ENCODE measurements around the gene BLOC1S1.

The BLOC1S1 gene

DNA sequence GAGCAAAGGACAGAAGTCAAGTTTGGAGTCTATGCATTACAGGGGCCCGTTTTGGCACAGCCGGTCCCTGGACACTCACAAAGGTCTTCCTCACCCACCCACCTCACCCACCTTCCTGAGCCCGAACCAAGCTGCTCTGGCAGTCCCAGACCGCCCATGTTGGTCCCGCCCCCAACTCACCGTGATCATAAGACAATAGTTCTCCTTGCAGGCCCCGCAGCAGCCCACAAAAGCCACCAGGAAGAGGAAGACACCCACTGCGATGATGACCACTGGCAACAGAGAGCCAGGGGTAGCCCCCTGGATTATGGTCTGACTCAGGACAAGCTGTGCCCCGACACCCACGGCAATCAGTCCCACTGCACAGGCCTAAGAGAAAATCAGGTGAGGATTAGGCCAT lies 11.1 kb downstream of the BLOC1S1 start:
- DNase-seq (ENCODE audit: extremely low read depth in 1 of 2, low read depth in 1 of 2): no peak

DNA sequence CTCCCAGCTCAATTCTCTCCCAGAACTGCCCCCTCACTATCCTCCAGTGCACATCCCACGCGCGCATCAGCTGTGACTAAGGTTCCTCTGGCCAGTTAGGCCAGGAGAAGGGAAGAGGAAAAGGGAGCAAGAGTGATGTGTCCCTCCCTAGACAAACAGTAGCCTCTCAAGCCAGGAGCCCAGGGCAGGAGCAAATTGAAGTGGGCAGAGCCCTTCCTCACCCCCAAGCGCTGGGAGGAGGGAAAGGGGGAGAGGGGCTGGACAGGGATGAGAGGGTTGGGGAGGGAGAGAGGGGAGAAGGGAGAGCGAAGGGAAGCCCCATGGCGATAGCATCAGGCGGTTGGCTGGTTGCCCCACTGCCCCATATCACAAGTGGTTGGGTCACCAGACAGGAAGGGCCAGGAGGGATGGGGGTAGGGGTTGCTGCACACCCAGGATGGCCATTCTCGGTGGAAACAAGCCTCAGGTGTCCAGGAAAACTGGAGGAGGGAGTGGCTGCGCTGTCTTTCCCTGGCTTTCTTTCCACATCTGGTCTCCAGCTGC lies 11.9 kb downstream of the BLOC1S1 start:
- no peak for DNase-seq (ENCODE audit: extremely low read depth in 1 of 2, low read depth in 1 of 2)

DNA sequence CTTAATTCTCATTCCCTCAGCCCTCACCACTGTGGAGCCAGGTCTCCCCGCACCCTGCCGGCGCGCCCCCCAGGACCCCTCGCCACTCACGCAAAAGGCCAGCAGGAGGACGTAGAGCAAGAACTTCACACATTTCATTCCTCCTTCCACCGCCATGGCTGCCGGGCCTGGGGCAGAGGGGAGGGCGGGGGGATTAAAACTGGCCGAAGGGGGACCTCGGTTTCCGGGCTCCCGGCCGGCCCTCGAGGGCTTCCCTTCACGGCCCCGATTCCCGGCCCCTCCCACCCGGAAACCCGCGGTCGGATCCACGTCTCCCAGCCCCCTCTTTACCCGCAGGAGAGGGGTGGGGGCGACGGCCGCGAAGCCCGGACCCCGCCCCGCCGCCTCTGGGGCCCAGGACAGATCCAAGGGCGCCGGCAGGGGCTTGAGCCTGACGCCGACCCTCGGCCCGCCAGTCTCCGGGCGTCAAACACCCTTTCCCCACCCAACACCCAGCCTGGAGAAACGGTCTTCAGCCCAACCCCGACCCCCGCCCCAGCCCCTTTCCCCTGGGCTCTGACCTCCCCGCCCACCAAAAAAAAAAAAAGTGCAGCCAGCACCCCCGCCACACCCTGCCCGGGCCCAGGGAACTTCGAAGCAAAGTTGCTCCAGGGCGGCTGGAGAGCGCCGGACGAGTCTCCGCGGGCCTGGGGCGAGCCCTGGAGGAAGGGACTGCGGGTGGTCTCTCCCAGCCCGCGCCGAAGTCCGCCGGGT lies 12.5 kb downstream of the BLOC1S1 start:
- DNase-seq (ENCODE audit: extremely low read depth in 1 of 2, low read depth in 1 of 2): no peak

DNA sequence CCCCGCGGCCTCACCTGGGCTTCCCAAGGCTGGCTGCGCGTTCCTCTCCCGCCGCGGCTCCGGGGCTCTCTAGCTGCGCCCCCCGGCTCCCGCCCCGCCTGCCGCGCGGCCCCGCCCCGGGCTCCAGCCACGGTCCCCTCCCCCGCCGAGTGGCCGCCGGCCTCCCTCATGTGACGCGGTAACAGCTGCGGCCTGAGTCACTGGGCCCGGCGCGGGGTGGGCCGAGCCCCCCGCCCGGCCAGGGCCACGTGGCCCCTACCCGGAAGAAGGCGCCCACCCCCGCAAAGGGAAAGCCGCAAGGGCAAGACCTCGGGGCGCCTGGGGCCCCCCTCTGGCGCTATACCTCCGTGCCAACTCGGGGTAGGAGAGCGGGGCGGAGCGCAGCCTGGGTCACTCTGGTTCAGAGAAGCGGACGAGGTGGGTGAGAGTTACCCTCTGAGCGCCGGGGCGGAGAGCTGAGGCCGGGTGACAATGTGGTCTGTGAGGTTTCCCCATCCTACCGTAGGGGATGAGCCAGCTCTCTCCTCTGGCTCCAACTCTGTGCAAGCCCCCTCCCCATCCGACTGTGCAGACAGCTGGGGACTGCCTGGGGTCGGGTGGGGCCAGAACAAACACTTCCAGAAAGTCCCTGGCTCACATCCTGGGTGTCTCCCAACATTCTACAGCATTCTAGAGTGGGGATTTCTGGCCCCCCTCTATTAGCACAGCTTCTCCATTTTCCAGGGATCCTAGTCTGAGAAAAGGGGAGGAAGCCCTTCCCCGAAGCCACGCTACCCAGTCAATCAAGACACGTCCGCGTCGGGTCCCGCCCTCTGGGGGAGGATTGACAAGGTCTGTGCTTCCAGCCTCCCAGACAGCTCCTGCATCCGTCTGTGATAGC lies 13.3 kb downstream of the BLOC1S1 start, which contains the start of gene CD63:
TSS of gene CD63 (minus strand) at position 71 of the 880 bp plus-strand sequence. CDS start 668 bp downstream, outside the sequence.
- peak; percentile 75 to 82 for DNase-seq (ENCODE audit: extremely low read depth in 1 of 2, low read depth in 1 of 2)

DNA sequence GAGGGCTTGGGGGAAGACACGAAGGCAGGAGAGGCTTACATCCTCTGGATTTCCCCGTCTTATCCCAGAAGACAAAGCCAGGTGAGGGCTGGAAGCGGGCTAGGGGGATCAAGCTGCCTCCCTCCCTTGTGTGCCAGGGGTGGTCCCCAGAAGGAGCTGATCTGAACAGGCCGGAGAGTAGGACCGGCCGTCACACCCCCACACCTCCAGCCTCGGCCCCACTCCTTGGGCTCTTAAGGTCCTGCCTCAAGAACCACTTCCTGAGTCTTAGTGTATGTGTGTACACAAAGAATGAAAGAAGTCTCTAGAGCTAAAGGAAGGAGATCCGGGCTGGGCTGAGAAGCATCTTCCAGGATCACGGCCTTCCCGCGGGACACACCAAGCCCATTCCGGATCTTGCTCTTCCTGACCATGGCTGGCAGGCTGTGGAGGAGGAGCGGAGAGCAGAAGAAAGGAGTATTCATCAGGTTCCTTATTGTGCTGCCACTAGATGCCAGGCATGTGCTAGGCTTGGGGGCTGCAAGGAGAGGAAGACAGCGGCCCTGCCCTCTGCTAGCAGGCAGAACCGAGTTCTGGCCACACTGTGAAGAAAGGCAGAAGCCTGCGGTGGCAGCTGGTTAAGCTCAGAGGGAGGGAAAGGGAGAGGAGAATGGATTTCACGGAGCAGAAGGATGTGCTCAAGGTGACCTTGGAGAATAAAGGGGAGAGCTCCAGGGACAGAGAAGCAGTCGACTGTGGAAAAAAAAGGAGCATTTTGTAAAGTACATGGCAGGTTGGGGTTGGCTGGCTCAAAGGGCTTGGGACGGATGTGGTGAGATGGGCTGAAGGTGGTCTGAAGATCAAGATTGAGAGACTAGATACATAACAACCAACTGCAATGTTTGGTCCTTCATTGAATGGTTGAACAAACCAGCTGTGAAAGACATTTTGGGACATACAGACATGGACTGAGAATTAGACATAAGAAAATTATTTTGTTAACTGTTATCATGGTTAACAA lies 14.3 kb downstream of the BLOC1S1 start:
- no peak for DNase-seq (ENCODE audit: extremely low read depth in 1 of 2, low read depth in 1 of 2)

DNA sequence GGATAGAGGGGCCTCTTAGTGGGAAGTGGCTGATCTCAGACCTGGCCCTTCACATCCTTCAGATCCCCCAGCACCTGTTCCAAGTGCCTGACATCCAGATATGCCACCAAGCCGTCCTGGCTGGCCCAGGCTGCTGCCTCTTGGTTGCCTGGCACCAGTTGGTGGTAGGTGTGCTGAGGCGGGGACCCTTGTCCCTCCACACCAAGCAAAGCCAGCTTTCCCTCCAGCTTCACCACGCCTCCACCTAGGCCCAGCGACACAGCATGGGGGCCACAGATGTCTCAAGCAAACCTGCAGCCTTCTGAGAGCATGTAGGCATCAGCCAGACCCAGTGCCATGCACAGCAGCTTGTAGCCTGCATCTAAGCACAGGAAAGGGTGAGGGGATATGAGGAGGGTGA lies 16.4 kb downstream of the BLOC1S1 start:
- no peak for DNase-seq (ENCODE audit: extremely low read depth in 1 of 2, low read depth in 1 of 2)

DNA sequence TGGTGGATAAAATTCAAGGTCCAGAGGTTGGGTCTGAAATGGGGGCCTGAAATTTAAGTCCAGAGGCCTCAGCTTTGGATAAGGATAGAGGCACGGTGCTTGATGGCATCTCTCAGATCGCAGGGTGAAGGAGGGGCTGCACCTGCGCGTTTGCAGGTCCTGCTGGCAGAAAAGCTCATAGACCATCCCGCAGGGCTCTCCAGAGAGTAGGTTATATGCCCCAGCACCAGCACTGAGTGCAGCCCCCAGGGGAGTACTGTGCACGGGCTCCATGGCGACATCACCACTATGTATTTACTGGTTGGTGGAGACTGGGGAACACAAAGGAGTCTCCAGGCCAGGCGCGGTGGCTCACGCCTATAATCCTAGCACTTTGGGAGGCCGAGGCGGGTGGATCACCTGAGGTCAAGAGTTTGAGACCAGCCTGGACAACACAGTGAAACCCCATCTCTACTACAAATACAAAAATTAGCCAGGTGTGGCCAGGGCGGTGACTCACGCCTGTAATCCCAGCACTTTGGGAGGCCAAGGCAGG lies 17.2 kb downstream of the BLOC1S1 start:
- no peak for DNase-seq (ENCODE audit: extremely low read depth in 1 of 2, low read depth in 1 of 2)

DNA sequence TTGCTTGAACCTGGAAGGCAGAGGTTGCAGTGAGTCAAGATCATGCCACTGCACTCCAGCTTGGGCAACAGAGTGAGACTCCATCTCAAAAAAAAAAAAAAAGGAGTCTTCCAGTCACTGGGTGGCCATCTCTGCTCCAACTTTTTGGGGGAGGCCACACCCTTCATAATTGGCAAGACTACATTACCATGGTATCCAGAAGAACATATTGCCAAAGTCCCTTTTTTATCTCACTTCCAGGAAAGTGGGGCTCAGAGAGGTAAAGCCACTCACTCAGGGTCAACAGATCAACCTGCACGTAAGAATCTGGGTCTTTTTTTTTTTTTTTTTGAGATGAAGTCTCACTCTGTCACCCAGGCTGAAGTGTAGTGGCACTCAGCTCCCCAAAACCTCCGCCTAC lies 18.0 kb downstream of the BLOC1S1 start:
- no peak for DNase-seq (ENCODE audit: extremely low read depth in 1 of 2, low read depth in 1 of 2)

DNA sequence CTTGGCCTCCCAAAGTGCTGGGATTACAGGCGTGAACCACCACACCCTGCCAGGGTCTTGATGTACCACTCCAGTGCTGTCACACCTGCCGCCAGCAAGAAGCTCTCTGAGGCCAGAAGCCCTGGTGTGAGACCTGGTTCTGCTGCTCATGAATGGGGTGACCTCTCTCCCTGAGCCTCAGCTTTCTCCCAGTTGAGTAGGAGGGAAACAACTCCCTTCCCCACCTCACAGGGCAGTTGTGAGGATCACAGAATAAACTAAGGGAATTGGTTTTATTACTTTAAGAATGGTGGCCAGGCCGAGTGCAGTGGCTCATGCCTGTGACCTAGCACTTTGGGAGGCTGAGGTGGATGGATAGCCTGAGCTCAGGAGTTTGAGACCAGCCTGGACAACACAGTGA lies 18.7 kb downstream of the BLOC1S1 start:
- no peak for DNase-seq (ENCODE audit: extremely low read depth in 1 of 2, low read depth in 1 of 2)

DNA sequence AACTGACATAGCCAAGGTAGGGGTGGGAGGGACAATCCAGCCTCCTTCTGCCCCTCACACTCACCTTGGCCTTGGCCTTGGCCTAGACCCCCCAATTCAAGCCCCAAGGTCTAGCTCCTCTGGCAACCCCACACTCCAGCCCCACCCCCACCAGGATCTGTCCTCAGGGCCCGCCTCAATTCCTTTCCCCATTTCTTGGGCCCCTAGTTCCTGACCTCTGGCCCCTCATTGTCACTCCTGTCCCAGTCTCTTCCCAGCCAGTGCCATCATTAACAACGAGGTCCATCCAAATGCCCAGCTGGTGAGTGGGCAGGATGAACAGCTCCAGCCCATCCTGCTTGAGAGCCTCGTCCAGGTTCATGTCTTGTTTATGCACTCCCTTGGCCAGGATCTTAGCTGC lies 20.2 kb downstream of the BLOC1S1 start:
- DNase-seq (ENCODE audit: extremely low read depth in 1 of 2, low read depth in 1 of 2): no peak

DNA sequence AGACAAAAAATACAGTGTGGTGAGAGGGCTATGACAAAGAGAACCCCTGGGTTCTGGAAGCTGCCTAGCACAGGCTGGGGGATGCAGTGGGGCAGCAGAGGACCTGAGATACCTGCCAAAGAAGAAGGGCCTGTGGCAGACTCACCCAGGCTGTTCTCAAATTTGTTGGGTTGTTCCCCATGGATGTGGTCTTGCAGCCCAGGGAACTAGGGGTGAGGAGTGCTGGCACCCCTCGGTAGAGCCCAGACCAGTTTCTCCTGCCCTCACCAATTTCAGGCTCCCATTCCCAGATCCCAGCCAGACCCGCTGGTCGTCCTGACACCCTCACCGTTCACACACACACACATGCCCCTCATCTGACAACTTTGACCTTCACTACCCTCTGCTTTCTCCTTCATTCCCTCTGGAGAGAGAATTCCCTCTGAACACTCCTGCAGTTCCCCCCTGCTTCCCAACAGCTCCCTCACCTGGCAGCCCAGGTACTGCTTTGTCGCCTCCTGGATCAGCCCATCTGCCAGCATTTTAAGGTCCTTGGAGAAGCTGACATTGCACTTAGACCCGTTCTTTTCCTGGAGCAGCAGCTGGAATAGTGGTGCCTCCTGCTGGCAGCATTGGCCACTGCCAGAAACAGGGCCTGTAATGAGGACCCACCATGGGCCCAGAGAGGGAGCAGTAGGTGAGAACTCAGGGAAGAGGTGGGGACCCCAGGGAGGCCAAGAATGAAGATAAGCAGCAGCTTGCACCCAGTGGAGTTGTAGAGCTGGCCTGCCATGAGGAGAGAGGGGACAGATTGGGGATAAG lies 21.1 kb downstream of the BLOC1S1 start:
- peak; percentile 24 to 46 for DNase-seq (ENCODE audit: extremely low read depth in 1 of 2, low read depth in 1 of 2)

DNA sequence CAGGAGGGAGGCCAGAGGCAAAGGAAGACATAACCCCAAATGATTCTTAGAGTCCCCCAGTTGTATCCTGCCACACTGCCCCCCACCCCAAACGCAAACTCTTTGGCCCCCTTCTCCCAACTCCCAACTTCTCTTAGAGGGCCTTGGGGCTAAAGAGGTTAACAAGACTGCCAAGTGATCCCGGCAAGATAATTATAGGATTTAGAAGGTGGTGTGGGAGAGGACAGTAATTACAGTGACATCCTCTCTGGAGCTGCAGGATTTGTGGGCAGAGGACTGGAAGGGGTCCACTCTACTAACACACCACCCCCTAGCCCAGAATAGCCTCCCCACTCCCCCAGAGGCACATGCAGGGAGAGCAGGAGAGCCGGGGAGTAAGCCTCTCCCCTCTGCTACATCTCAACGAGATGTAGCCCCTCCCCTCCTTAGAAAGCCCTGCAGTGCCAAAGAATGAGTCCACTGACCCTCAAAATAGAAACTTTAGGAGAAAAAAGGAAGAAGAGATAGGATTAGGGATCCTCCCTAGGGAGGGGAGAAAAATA lies 21.8 kb downstream of the BLOC1S1 start:
- DNase-seq (ENCODE audit: extremely low read depth in 1 of 2, low read depth in 1 of 2): no peak

DNA sequence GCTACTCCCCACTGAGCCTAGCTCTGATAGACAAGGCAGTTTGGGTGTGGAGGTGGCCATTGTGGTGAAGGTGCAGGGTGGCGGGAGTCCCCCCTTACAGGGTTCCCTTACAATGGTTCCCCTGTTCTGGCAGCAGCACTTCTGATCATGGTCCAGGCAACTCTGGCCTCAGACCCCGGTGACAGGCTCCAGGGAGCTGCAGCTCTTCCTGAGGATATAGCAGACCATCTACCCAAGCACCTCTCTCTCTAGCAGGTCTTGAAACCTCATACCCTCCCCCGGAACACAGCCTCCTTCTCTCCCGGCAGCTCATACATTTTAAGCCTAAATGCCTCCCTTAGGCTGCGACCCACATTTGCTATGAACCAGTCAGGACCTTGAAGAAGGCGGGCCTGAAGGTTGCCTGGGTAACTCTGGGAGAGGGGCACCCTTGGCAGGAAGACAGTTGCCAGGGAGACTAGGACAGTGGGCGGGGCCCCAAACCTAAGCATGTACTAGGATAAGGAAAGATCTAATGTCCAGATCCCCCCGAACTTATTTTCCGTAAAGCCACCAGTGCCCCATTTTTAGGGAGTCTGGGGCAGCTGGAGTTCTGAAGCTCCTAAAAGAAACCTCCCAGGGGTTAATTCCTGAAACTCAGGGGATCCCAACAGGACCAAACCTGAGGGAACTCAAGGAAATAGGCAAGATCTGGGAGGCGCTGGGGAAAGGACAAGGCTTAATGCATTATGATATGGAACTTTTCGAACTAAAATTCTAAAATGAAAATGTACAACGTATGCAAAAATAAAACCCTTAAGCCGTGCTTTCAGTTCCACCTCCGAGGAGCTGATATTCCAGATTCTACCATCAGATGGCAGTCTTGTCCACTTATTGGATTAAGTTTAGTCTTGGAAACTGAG lies 22.5 kb downstream of the BLOC1S1 start:
- DNase-seq (ENCODE audit: extremely low read depth in 1 of 2, low read depth in 1 of 2): peak; percentile 53 to 86

DNA sequence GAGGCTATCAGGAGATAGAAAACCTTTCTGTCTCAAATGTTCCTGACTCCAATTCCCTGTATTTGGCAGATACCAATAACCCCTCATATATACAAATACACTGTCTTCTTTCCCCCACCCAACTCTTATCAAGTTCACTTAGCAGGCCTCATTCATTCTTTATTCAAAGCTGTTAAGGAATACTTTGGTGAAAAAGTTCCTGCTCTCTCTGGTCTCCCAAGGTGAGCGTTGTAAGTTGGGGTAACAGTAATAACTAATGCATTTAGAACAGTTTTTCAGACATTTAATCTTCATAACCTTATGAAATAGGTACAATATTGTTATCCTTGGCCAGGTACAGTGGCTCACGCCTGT lies 23.2 kb downstream of the BLOC1S1 start:
- no peak for DNase-seq (ENCODE audit: extremely low read depth in 1 of 2, low read depth in 1 of 2)

DNA sequence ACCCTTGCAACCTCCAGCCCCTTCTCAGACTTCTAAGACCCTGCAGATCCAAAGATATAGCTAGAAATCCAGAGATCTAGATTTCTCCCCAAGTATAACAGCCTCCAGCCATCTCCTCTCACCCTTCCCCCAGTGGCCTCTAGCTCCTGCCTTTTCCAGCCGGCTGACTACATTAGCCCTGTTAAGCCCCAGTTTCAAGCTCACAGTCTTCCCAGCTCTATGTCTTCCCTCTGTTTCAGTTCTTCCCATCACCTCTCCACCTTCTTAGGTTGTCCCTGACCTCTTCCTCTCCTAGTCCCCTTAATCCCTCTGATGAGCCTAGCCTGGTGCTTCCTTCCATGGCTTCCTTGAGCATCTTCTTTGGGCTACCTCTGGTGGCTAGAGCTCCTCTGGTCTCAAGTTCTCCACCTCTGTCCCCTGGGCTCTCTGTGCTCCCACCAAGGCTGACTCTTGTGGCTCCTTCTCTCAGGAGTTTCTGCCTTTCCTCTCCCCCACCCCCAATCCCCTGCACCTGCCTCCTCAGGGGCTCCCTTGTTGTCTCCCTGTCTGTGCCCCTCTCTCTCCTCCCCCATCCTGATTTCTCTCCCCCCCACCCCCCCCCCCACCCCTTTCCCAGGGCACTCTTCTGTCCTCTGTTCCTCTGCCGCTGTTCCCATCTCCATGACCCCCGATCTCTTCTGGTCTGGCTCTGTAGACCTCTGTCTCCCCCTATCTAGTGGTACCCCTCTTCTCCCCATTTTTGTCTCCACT lies 26.3 kb downstream of the BLOC1S1 start:
- no peak for DNase-seq (ENCODE audit: extremely low read depth in 1 of 2, low read depth in 1 of 2)

DNA sequence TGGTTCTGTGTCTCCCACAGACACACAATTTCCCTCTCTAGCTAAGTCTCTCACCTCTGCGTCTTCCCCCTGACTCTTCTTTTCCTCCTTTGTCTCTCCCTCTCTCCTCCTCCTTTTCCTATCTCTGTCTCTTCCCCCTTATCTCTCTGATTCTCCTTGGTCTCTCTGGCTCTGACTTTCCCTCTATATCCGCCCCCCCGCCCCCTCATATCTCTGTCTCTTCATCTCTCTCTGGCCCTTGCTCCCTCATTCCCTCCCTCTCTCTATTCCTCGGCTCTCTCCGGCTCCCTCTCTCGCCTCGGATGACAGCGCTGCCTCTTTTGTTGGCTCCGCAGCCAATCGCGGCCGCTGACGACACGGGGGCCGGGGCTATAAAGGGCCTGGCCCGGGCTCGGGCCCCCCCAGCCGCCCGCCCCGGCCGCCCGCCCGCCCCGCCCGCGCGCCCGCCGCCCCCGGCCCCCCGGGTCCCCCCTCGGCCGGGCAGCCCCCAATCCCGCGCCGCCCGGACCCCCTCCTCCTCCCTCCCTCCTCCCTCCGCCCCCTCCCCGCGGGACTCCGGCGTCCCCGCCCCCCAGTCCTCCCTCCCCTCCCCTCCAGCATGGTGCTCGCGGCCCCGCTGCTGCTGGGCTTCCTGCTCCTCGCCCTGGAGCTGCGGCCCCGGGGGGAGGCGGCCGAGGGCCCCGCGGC lies 27.0 kb downstream of the BLOC1S1 start, which contains the start of gene GDF11:
TSS of gene GDF11 (plus strand) at position 404 of the 687 bp plus-strand sequence. CDS start at position 599, 195 bp downstream.
- peak; percentile 43 to 60 for DNase-seq (ENCODE audit: extremely low read depth in 1 of 2, low read depth in 1 of 2)

Data from stimulated activated CD8-positive, alpha-beta memory T cell treated with anti-CD3 and anti-CD28 coated beads, Interleukin-7, amount 100 ng/mL, for 48 hours (primary cell).